IPS-20b (cell line): ENCODE results near the gene C1QL1.

Experiments
- H3K27ac ChIP-seq: one replicate; pipeline ENCODE4 v1.5.1; 2013; ENCODE audit warnings: low read length
- H3K27me3 ChIP-seq: 2 replicates; pipeline ENCODE4 v1.6.1; 2013; ENCODE audit warnings: mild to moderate bottlenecking, low read length, inconsistent platforms; ENCODE audit not compliant: insufficient read depth
- H3K36me3 ChIP-seq: 2 replicates; pipeline ENCODE4 v1.6.1; 2013; ENCODE audit warnings: low read depth, mild to moderate bottlenecking, inconsistent platforms, low read length, moderate library complexity; ENCODE audit not compliant: insufficient read depth
- H3K4me1 ChIP-seq: 2 replicates; pipeline ENCODE4 v1.6.1; 2013; ENCODE audit warnings: mild to moderate bottlenecking, control low read depth, inconsistent platforms, low read length, moderate library complexity; ENCODE audit not compliant: insufficient read depth
- H3K4me3 ChIP-seq: 2 replicates; pipeline ENCODE4 v1.5.1; 2013; ENCODE audit warnings: mild to moderate bottlenecking, low read length, inconsistent platforms
- H3K9ac ChIP-seq: 2 replicates; pipeline ENCODE4 v1.6.1; 2013; ENCODE audit warnings: low read depth, mild to moderate bottlenecking, inconsistent platforms, low read length, moderate library complexity
- H3K9me3 ChIP-seq: 2 replicates; pipeline ENCODE4 v1.6.1; 2013; ENCODE audit warnings: mild to moderate bottlenecking, low read depth, low read length, inconsistent platforms; ENCODE audit not compliant: insufficient read depth

Gene C1QL1

GRCh38 chr17:44988044-44988942 lies 20.2 kb upstream of the C1QL1 start:
- Histone ChIP-seq H3K4me3 (peak overlapping the region; percentile 55; the same call in 1 of the 2 replicates), H3K4me1 (peaks cover 5% of the 10 kb centered on the region; the same call in 1 of the 2 replicates), H3K27me3 (peaks cover 19% of the 10 kb centered on the region), H3K9ac (peak overlapping the region; percentile 20; the same call in 1 of the 2 replicates), H3K9me3 (no peaks in the 10 kb centered on the region), H3K27ac (no peak overlapping the region), H3K36me3 (no peaks in the 10 kb centered on the region)

DNA sequence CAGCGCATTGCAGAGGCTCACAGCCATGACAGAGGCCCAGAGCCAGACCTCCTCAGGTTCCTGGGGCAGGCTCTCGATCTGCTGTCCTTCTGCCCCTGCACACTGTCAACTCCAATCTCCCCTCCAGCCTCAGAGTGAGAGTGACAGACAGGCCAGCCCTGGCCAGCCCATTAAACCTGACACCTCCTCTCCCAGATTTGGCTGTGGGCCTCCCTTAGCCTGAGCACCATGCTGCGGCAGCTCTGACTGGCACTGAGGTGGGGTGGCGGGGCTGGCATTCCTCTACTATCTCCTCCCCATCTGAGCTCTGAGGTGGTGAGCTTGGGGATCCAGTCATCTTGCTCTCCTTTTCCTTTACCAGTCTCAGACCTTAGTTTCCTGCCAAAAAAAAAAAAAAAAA lies 15.5 kb upstream of the C1QL1 start:
- Histone ChIP-seq H3K4me3 (no peak overlapping the region), H3K36me3 (no peaks in the 10 kb centered on the region), H3K4me1 (peaks cover 5% of the 10 kb centered on the region; the same call in 1 of the 2 replicates), H3K27me3 (peaks cover 18% of the 10 kb centered on the region), H3K9ac (no peak overlapping the region), H3K27ac (no peak overlapping the region), H3K9me3 (no peaks in the 10 kb centered on the region)

GRCh38 chr17:44982113-44982702 lies 14.1 kb upstream of the C1QL1 start:
- Histone ChIP-seq H3K27ac (no peak overlapping the region), H3K9me3 (no peaks in the 10 kb centered on the region), H3K9ac (no peak overlapping the region), H3K4me3 (no peak overlapping the region), H3K27me3 (peaks cover 31% of the 10 kb centered on the region), H3K4me1 (peaks cover 5% of the 10 kb centered on the region), H3K36me3 (no peaks in the 10 kb centered on the region)

DNA sequence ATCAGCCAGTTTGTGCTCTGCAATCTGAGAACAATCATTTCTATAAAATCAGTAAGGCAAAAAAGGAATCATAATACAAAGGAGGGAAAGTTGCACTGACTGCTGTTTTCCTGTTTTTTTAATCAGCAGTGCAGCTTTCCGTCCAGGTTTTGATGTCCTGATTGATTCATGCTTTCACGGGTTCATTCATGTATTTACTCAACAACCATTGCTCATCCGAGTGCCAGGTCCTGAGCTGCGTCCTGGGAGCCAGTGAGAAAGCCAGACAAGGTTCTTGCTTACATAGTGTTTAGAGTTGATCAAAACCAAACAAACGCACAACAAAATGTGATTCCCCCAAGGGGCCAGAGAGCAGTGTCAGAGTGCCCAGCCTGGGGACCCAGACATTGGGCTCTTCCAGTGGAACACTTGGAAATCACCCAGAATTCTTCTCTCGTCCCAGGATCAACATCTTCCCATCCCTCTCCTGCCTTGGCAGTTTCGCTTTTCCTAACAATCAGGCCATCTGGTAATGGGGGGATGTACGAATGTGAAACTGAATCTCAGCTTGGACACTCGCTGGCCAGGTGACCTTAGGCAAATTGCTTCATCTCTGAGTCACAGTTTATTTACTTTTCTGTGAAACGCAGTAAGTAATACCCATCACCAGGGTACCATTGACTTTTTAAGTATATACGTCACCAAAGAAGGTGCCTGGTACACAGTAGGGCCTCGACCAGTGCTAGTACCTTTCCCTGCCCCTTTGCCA lies 13.3 kb upstream of the C1QL1 start:
- peaks cover 34% of the 10 kb centered on the region for H3K27me3 ChIP-seq
- no peaks in the 10 kb centered on the region for H3K9me3 ChIP-seq
- no peaks in the 10 kb centered on the region for H3K36me3 ChIP-seq
- H3K9ac ChIP-seq: no peak overlapping the region
- peaks cover 5% of the 10 kb centered on the region for H3K4me1 ChIP-seq
- no peak overlapping the region for H3K4me3 ChIP-seq
- no peak overlapping the region for H3K27ac ChIP-seq

GRCh38 chr17:44979426-44979995 lies 11.4 kb upstream of the C1QL1 start:
- Histone ChIP-seq H3K4me1 (peaks cover 5% of the 10 kb centered on the region), H3K27ac (no peak overlapping the region), H3K36me3 (no peaks in the 10 kb centered on the region), H3K4me3 (no peak overlapping the region), H3K9ac (no peak overlapping the region), H3K9me3 (no peaks in the 10 kb centered on the region), H3K27me3 (peaks cover 22% of the 10 kb centered on the region)

- no peak overlapping the region for H3K27ac ChIP-seq
- H3K36me3 ChIP-seq: no peaks in the 10 kb centered on the region
- no peaks in the 10 kb centered on the region for H3K9me3 ChIP-seq
- H3K27me3 ChIP-seq: peaks cover 22% of the 10 kb centered on the region
- H3K4me3 ChIP-seq: no peak overlapping the region
- no peak overlapping the region for H3K9ac ChIP-seq
- H3K4me1 ChIP-seq: peaks cover 5% of the 10 kb centered on the region
Observed at GRCh38 chr17:44978807-44979206, 10.7 kb upstream of the C1QL1 start.

GRCh38 chr17:44977814-44978550 lies 9.9 kb upstream of the C1QL1 start:
- Histone ChIP-seq H3K27me3 (peaks cover 24% of the 10 kb centered on the region), H3K4me1 (peaks cover 5% of the 10 kb centered on the region), H3K9me3 (no peaks in the 10 kb centered on the region), H3K36me3 (no peaks in the 10 kb centered on the region), H3K27ac (no peak overlapping the region), H3K4me3 (no peak overlapping the region), H3K9ac (no peak overlapping the region)

DNA sequence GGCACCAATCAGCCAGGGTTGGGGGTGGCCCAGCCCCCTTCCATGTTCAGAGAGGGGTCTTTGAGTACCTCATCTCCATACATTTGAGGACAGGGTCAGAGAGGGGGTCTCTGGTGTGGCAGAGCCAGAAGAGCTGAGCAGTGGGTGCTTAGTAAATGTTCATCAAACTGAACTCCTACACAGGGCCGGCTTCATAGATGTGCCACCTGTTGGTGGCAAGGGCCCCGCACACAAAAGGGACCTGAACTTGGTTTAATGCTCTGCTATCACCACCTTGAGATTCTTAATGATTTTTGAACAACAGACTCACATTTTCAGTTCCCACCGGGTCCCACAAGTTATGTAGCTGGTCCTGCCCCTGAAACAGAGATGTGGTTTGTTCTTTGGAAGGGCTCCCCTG lies 9.0 kb upstream of the C1QL1 start:
- no peak overlapping the region for H3K4me3 ChIP-seq
- H3K27me3 ChIP-seq: peaks cover 33% of the 10 kb centered on the region
- H3K9me3 ChIP-seq: no peaks in the 10 kb centered on the region
- no peak overlapping the region for H3K27ac ChIP-seq
- H3K9ac ChIP-seq: no peak overlapping the region
- H3K36me3 ChIP-seq: no peaks in the 10 kb centered on the region
- peaks cover 9% of the 10 kb centered on the region for H3K4me1 ChIP-seq

GRCh38 chr17:44976206-44976605 lies 8.1 kb upstream of the C1QL1 start:
- H3K9ac ChIP-seq: no peak overlapping the region
- no peak overlapping the region for H3K27ac ChIP-seq
- H3K4me1 ChIP-seq: peaks cover 17% of the 10 kb centered on the region
- no peaks in the 10 kb centered on the region for H3K36me3 ChIP-seq
- H3K4me3 ChIP-seq: no peak overlapping the region
- peaks cover 42% of the 10 kb centered on the region for H3K27me3 ChIP-seq
- no peaks in the 10 kb centered on the region for H3K9me3 ChIP-seq

DNA sequence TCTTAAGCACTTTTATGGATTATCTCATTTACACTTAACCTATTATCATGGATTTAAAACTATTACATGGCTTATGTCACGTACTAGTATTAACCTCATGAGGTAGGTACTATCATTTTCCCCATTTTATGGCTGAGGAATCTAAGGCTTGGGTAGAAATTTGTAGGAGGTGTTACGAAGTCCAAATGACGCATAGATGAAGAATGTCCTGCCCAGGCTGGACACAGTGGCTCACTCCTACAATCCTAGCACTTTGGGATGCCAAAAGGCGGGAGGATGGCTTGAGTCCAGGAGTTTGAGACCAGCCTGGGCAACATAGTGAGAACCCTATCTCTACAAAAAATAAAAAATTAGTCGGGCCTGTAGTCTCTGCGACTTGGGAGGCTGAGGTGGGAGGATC lies 4.8 kb upstream of the C1QL1 start:
- H3K4me1 ChIP-seq: peaks cover 25% of the 10 kb centered on the region
- H3K27ac ChIP-seq: no peak overlapping the region
- H3K4me3 ChIP-seq: no peak overlapping the region
- no peaks in the 10 kb centered on the region for H3K36me3 ChIP-seq
- no peak overlapping the region for H3K9ac ChIP-seq
- no peaks in the 10 kb centered on the region for H3K9me3 ChIP-seq
- peaks cover 63% of the 10 kb centered on the region for H3K27me3 ChIP-seq
